Skeletal muscle satellite cell (primary cell): ENCODE results near the gene MTA3.

Experiments used
- H3K27me3 ChIP-seq: 2 replicates; pipeline ENCODE4 v1.7.0; 2013; ENCODE audit warnings: low read length; ENCODE audit not compliant: control insufficient read depth, insufficient read depth
- H3K36me3 ChIP-seq: 2 replicates; pipeline ENCODE4 v1.7.0; 2013; ENCODE audit warnings: mild to moderate bottlenecking, control low read depth, low read length; ENCODE audit not compliant: insufficient read depth
- H3K4me1 ChIP-seq: 2 replicates; pipeline ENCODE4 v1.7.0; 2013; ENCODE audit warnings: low read length; ENCODE audit not compliant: control insufficient read depth, insufficient read depth
- H3K4me2 ChIP-seq: 2 replicates; pipeline ENCODE4 v1.7.0; 2013; ENCODE audit warnings: mild to moderate bottlenecking, low read length
- H3K4me3 ChIP-seq: 2 replicates; pipeline ENCODE4 v1.7.0; 2013; ENCODE audit warnings: low read length
- H3K9ac ChIP-seq: 2 replicates; pipeline ENCODE4 v1.7.0; 2013; ENCODE audit warnings: mild to moderate bottlenecking, low read depth, low read length, moderate library complexity
- H3K9me3 ChIP-seq: replicated peaks from 2 replicates; pipeline ENCODE4 v1.7.0; 2013; ENCODE audit warnings: mild to moderate bottlenecking, control low read depth, low read length

MTA3 gene

DNA sequence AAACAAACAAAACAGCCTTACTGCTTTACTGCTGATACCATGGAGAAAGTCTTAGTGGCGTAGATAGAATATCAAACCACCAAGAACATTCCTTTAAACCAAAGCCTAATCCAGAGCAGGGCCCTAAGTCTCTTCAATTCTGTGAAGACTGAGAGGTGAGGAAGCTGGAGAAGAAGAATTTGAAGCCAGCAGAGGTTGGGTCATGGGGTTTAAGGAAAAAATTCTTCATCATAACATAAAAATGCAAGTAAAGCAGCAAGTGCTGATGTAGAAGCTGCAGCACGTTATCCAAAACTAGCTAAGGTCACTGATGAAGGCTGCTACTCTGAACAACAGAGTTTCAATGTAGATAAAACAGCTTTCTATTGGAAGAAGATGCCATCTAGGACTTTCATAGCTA lies 77.1 kb downstream of the MTA3 start:
- Histone ChIP-seq H3K9me3 (no peaks in the 10 kb centered on the region), H3K27me3 (no peaks in the 10 kb centered on the region), H3K36me3 (peaks cover 20% of the 10 kb centered on the region), H3K9ac (no peak overlapping the region), H3K4me1 (no peaks in the 10 kb centered on the region), H3K4me2 (no peak overlapping the region), H3K4me3 (no peak overlapping the region)

GRCh38 chr2:42648796-42649195 lies 80.4 kb downstream of the MTA3 start:
- Histone ChIP-seq H3K9ac (no peak overlapping the region), H3K4me2 (no peak overlapping the region), H3K9me3 (no peaks in the 10 kb centered on the region), H3K27me3 (no peaks in the 10 kb centered on the region), H3K36me3 (peaks cover 20% of the 10 kb centered on the region), H3K4me3 (no peak overlapping the region), H3K4me1 (no peaks in the 10 kb centered on the region)

- H3K27me3 ChIP-seq: no peaks in the 10 kb centered on the region
- no peak overlapping the region for H3K4me3 ChIP-seq
- H3K9ac ChIP-seq: no peak overlapping the region
- H3K36me3 ChIP-seq: peaks cover 4% of the 10 kb centered on the region
- no peaks in the 10 kb centered on the region for H3K9me3 ChIP-seq
- H3K4me1 ChIP-seq: no peaks in the 10 kb centered on the region
- no peak overlapping the region for H3K4me2 ChIP-seq
These were observed 82.6 kb downstream of the MTA3 start for GRCh38 chr2:42651057-42651456.

DNA sequence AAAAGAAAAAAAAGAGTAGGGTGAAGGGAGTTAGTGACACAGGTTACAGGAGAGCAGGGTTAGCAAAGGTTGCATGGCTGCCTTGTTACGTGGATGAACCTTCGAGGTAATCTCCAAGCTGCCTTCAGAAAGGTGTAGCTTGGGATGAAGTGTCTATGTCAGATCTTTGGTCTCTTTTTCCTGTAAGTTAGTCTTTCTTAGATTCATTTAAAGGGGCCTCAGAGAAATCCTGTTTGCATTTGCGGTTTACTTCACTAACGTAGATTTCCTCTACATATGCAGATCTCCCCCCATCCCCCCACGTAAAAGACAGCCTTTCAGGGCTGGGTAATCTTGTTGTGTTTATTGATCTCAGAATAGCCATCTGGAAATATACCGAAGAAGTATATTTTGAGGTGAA lies 83.7 kb downstream of the MTA3 start:
- peaks cover 5% of the 10 kb centered on the region for H3K36me3 ChIP-seq
- no peak overlapping the region for H3K9ac ChIP-seq
- no peaks in the 10 kb centered on the region for H3K27me3 ChIP-seq
- H3K4me1 ChIP-seq: no peaks in the 10 kb centered on the region
- H3K4me3 ChIP-seq: no peak overlapping the region
- no peak overlapping the region for H3K4me2 ChIP-seq
- H3K9me3 ChIP-seq: no peaks in the 10 kb centered on the region

- H3K4me3 ChIP-seq: no peak overlapping the region
- no peaks in the 10 kb centered on the region for H3K9me3 ChIP-seq
- H3K4me1 ChIP-seq: no peaks in the 10 kb centered on the region
- no peaks in the 10 kb centered on the region for H3K27me3 ChIP-seq
- H3K9ac ChIP-seq: no peak overlapping the region
- no peak overlapping the region for H3K4me2 ChIP-seq
- peaks cover 7% of the 10 kb centered on the region for H3K36me3 ChIP-seq
These were observed 84.6 kb downstream of the MTA3 start for GRCh38 chr2:42653039-42653438.

DNA sequence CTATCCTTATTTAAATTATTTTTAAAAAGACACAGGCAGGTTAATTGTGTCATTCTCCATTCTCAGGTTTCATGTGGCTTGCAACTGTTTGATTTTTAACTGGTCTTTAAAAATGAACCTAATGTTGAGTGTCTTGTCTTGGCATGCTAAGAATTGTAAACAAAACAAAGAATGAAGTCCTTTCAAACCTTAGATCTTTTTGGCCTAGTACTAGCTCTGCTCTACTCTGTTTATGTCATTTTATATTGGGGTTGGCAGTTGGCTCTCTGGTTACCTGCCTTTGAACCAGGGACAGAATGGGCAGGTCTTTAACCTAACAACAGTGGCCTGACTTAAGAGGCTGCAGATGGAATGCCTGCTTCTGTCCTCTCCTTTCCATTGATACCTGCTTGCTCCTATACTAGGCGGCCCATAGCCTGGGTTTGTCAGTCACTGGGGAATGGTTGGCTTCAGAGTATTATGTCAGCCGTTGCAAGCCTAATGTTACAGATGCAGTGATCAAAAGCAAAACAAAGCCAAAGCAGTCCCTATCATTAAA lies 85.5 kb downstream of the MTA3 start:
- H3K4me2 ChIP-seq: no peak overlapping the region
- no peaks in the 10 kb centered on the region for H3K9me3 ChIP-seq
- no peak overlapping the region for H3K4me3 ChIP-seq
- H3K4me1 ChIP-seq: no peaks in the 10 kb centered on the region
- no peak overlapping the region for H3K9ac ChIP-seq
- peaks cover 12% of the 10 kb centered on the region for H3K36me3 ChIP-seq
- H3K27me3 ChIP-seq: no peaks in the 10 kb centered on the region

DNA sequence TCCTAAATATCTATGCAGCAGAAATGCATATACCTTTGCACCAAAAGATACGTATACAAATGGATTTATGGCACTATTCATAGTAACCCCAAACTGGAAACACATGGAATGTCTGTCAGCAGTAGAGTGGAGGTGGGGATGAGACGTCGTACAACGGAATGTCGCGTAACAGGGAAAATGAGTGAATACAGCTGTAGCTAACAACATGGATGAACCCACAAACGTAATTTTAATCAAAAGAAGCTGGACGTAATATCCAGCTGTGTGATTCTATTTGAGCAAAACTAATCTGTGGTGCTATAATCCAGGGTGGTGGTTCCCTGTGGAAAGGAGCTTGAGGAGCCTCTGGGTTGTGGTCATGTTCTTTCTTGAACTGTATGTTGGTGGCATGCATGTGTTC lies 89.9 kb downstream of the MTA3 start:
- Histone ChIP-seq H3K9ac (no peak overlapping the region), H3K4me3 (no peak overlapping the region), H3K4me1 (no peaks in the 10 kb centered on the region), H3K4me2 (no peak overlapping the region), H3K27me3 (no peaks in the 10 kb centered on the region), H3K36me3 (peaks cover 12% of the 10 kb centered on the region), H3K9me3 (no peaks in the 10 kb centered on the region)

DNA sequence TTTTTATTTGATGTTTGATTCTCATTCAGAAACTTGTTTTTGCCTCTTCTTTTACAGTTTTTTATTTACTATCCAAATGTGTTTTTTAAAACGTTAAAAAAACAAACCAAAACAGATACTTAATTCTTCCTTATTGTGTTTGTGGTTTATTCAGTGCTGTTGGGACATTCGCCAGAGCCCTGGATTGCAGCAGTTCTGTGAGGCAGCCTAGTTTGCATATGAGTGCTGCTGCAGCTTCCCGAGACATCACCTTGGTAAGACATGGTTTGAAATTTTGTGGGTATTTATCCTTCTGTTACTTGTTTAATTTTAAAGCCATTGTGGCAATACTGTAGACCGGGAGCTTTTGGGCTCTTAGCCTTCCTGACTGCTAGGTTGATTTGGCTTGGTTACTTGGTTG lies 91.2 kb downstream of the MTA3 start:
- Histone ChIP-seq H3K9ac (no peak overlapping the region), H3K4me1 (no peaks in the 10 kb centered on the region), H3K27me3 (no peaks in the 10 kb centered on the region), H3K4me2 (no peak overlapping the region), H3K4me3 (no peak overlapping the region), H3K9me3 (no peaks in the 10 kb centered on the region), H3K36me3 (peaks cover 12% of the 10 kb centered on the region)

DNA sequence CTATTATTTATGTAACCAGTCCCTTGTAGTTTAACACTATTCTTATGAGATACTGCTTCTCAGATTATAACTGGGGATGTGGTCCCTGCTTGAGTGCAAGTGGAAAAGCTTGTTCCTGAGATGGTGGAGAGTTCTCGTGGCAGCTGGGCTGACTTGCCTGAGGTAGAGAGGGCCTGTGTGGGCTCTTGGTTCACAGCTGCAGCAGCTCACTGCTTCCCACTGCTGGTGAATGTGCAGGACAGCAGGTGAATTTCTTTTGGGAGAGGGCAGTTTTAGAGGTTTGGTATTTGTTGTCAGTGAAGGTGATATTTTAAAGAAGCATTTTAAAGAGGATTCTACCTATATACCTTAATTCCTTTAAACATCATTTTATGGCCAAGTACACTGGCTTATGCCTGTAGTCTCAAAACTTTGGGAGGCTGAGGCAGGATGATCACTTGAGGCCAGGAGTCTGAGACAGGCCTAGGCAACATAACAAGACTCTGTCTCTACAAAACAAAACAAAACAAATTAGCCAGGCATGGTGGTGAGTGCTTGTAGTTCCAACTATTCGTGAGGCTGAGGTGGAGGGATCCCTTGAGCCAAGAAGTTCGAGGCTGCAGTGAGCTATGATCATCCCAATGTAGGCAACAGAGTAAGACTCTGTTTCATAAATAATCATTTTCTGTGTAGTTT lies 94.8 kb downstream of the MTA3 start:
- no peak overlapping the region for H3K4me2 ChIP-seq
- no peaks in the 10 kb centered on the region for H3K27me3 ChIP-seq
- no peak overlapping the region for H3K4me3 ChIP-seq
- no peak overlapping the region for H3K9ac ChIP-seq
- H3K36me3 ChIP-seq: peaks cover 3% of the 10 kb centered on the region
- no peaks in the 10 kb centered on the region for H3K9me3 ChIP-seq
- no peaks in the 10 kb centered on the region for H3K4me1 ChIP-seq

DNA sequence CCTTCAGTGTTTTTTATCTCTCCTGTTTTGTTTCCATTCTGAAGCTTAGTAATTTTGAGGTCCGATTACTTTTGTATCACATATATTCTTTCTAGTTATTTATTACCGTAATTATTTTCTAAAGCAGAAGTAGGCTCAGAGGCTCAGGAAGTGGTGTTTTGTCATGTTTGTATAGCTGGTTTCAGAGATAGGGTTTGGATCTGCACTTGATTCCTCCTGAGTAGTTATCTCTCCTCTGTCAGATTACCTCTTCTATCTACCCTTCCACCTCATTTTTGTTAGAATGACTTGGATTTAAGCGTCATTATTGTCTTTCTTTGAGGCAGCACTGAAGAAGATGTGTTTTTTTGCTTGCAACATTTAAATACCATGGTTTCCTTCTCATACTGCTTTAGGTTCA lies 95.4 kb downstream of the MTA3 start:
- H3K4me3 ChIP-seq: no peak overlapping the region
- H3K9me3 ChIP-seq: no peaks in the 10 kb centered on the region
- no peaks in the 10 kb centered on the region for H3K4me1 ChIP-seq
- no peak overlapping the region for H3K9ac ChIP-seq
- no peaks in the 10 kb centered on the region for H3K27me3 ChIP-seq
- H3K36me3 ChIP-seq: no peaks in the 10 kb centered on the region
- no peak overlapping the region for H3K4me2 ChIP-seq

GRCh38 chr2:42673989-42674579 lies 105.7 kb downstream of the MTA3 start:
- no peak overlapping the region for H3K4me3 ChIP-seq
- H3K36me3 ChIP-seq: peaks cover 5% of the 10 kb centered on the region
- no peak overlapping the region for H3K4me2 ChIP-seq
- no peaks in the 10 kb centered on the region for H3K4me1 ChIP-seq
- no peak overlapping the region for H3K9ac ChIP-seq
- H3K27me3 ChIP-seq: no peaks in the 10 kb centered on the region
- no peaks in the 10 kb centered on the region for H3K9me3 ChIP-seq

DNA sequence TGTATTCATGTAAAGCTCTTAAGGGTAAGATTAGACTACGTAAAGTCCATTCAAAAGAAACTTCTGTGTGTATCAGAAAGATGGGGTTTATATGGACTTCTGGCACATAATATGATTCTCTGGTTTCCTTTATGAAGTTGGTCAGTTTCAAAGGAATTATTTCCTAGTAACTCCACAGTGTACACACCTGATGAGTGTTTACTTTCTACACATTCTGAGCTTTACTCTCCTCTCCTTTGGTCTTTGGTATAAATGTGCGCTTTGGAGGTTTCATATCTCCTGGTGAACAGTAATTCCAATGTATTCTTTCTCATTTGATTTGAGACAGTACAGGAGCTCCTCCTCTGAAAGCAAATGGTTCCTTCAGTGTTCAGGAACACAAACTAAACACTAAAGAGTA lies 107.4 kb downstream of the MTA3 start:
- Histone ChIP-seq H3K4me3 (no peak overlapping the region), H3K9me3 (no peaks in the 10 kb centered on the region), H3K9ac (no peak overlapping the region), H3K27me3 (no peaks in the 10 kb centered on the region), H3K4me2 (no peak overlapping the region), H3K36me3 (peaks cover 5% of the 10 kb centered on the region), H3K4me1 (no peaks in the 10 kb centered on the region)
